ENCODE results near the gene SORBS1. TPM values are rescaled to one million over a fixed set of nuclear protein-coding genes. Genes with fewer than 3 reads are reported as not detected.

Gene SORBS1
- total RNA-seq, 2 donors from 2014 or later, result 17.6 to 150 TPM

DNA sequence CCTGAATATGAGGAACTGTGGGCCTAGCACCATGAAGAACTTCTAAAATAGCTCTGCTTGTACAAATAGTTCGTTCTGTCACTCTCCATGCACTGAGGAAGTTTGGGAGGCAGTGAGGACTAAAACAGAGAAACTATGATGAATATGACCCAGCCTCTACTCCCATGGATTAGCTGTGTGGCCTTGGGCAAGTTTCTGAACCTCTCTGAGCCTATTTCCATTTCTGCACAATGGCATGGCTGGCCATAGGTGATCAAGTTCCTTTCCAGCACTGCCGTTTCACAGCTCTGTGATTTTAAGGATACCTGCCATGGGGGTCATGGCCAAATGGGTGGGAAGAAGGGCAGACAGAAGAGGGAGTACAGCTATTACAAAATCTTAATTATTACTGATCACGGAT lies 57.6 kb downstream of the SORBS1 start:
- Histone ChIP-seq H3K9ac (ENCODE audit: low read depth in 2 of 2, low read length in 2 of 2) (no peak overlapping the region), H3K27ac (peak overlapping the region; percentile 22)
- no peak for DNase-seq

DNA sequence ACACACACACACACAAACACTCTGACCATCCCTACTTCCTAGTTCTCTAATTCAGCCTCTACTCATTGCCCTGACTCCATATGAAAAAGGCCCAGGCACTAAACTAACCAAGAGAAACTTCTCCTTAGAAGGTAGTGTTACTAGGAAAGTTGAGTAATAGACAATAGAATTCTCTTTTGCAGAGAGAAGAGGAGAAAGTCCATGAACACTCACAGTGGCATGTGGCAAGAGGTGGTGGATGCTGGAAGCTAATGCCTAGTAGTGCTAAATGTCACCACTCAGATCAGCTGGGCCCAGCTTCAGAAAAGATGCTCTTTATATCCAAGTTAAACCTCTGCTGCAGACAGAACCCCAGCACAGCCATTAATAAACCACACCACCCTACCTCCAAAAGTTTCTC lies 58.2 kb downstream of the SORBS1 start:
- Histone ChIP-seq H3K27ac (peak overlapping the region; percentile 22), H3K36me3 (no peaks in the 10 kb centered on the region), H3K4me1 (no peaks in the 10 kb centered on the region), H3K9me3 (no peaks in the 10 kb centered on the region), H3K9ac (ENCODE audit: low read depth in 2 of 2, low read length in 2 of 2) (no peak overlapping the region), H3K4me3 (no peak overlapping the region), H3K27me3 (no peaks in the 10 kb centered on the region)
- TF ChIP-seq, protein P1, sequence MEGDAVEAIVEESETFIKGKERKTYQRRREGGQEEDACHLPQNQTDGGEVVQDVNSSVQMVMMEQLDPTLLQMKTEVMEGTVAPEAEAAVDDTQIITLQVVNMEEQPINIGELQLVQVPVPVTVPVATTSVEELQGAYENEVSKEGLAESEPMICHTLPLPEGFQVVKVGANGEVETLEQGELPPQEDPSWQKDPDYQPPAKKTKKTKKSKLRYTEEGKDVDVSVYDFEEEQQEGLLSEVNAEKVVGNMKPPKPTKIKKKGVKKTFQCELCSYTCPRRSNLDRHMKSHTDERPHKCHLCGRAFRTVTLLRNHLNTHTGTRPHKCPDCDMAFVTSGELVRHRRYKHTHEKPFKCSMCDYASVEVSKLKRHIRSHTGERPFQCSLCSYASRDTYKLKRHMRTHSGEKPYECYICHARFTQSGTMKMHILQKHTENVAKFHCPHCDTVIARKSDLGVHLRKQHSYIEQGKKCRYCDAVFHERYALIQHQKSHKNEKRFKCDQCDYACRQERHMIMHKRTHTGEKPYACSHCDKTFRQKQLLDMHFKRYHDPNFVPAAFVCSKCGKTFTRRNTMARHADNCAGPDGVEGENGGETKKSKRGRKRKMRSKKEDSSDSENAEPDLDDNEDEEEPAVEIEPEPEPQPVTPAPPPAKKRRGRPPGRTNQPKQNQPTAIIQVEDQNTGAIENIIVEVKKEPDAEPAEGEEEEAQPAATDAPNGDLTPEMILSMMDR (IDR thresholded peaks at IDR 0.05), result no peak
- no peak for DNase-seq
- intact Hi-C loops (cut with DNase I), result no loop called here

More for the DNA sequence above, 57.6 kb downstream of the SORBS1 start:
- no peak overlapping the region for H3K4me3 ChIP-seq
- TF ChIP-seq, protein P1 (IDR thresholded peaks at IDR 0.05), result no peak
- no peaks in the 10 kb centered on the region for H3K27me3 ChIP-seq
- intact Hi-C loops (cut with DNase I), result no loop called here
- H3K36me3 ChIP-seq, result no peaks in the 10 kb centered on the region
- H3K9me3 ChIP-seq, result no peaks in the 10 kb centered on the region
- no peaks in the 10 kb centered on the region for H3K4me1 ChIP-seq

DNA sequence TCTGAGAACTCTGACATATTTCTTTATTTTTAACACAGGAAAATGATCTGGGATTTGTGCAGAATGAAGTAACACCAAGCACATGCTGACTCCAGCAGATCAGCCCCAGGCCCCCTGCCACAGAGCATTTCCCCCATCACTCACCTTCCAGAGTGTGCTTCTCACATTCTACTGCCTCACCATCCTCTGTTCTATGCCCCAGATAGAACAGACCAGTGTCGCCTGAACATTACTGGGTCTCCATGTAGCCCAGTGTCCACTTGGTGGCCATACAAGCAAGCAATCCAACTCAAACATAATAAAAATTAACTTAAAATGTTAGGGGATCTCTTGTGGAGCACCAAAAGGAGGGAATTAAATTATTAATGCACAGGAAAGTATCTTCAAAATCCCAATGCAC lies 58.8 kb downstream of the SORBS1 start:
- no peak for DNase-seq

DNA sequence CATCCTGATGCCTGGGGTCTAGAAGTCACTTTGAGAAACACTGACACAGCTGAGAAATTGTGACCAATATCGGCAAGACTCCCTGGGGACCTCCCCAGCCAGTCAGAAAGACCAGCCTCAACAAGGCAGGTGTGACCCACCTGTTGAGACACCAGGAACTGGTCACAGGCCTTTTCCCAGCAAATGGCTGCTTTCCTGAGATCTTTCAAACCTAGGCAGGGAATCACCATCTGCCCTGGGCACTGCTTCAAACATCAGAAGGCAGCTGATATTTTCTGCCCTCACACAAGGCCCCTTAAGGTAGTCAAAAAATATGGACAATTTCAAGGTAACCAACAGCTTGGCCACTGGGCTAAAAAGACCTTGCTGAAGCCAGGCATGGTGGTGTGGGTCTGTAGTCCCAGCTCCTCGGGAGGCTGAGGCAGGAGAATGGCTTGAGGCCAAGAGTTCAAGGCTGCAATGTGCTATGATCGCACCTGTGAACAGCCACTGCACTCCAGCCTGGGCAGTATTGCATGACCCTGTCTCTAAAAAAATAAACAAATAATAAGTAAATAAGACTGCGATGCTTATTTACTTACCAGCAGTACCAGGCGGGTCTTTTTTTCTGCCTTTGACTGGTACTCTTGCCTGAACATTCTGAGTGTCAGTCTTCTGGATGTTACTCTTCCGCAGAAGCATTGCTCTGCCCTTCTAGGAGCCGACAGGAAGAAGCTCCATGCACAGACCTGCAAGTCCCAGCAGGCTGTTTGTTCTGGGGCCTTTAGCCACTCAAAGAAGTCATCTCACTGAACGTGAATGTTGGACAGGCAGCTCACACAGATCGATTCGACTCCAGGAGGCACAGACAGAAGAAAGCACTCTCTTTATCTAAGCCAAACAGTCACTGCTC lies 59.7 kb downstream of the SORBS1 start:
- Histone ChIP-seq H3K9ac (ENCODE audit: low read depth in 2 of 2, low read length in 2 of 2) (no peak overlapping the region), H3K27ac (no peak overlapping the region), H3K36me3 (no peaks in the 10 kb centered on the region), H3K9me3 (no peaks in the 10 kb centered on the region), H3K27me3 (no peaks in the 10 kb centered on the region), H3K4me3 (no peak overlapping the region), H3K4me1 (no peaks in the 10 kb centered on the region)
- no peak for DNase-seq
- intact Hi-C loops (cut with DNase I), result no loop called here
- TF ChIP-seq, protein P1 (IDR thresholded peaks at IDR 0.05), result no peak

More for the DNA sequence above, 58.8 kb downstream of the SORBS1 start:
- no peak overlapping the region for H3K4me3 ChIP-seq
- H3K9ac ChIP-seq (ENCODE audit: low read depth in 2 of 2, low read length in 2 of 2), result no peak overlapping the region
- no peaks in the 10 kb centered on the region for H3K36me3 ChIP-seq
- no peaks in the 10 kb centered on the region for H3K9me3 ChIP-seq
- no peaks in the 10 kb centered on the region for H3K27me3 ChIP-seq
- intact Hi-C loops (cut with DNase I), result no loop called here
- no peak overlapping the region for H3K27ac ChIP-seq
- TF ChIP-seq, protein P1 (IDR thresholded peaks at IDR 0.05), result no peak
- H3K4me1 ChIP-seq, result no peaks in the 10 kb centered on the region

DNA sequence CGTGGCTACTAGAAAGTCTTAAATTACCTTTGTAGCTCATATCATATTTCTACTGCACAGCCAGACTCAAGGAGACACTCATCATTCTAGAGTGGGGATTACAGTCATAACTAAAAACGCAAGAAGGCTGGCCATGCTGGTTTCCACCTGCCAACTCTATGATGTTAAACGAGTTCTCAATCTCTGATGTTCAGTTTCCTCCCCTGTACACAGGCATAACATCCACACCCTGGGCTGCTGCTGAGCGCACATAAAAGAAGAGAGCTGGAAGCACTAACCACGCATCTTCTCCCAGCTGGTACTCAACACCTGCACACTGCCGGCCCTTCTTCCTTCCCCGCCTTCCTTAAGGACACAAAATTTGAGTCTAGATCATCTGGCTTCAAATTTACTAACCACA lies 60.5 kb downstream of the SORBS1 start:
- Histone ChIP-seq H3K4me1 (no peaks in the 10 kb centered on the region), H3K27me3 (no peaks in the 10 kb centered on the region), H3K36me3 (no peaks in the 10 kb centered on the region), H3K9me3 (no peaks in the 10 kb centered on the region), H3K27ac (no peak overlapping the region), H3K4me3 (no peak overlapping the region), H3K9ac (ENCODE audit: low read depth in 2 of 2, low read length in 2 of 2) (no peak overlapping the region)
- intact Hi-C loops (cut with DNase I), result no loop called here
- no peak for DNase-seq
- TF ChIP-seq, protein P1 (IDR thresholded peaks at IDR 0.05), result no peak

Measured in colonic mucosa (tissue), 4 donors.